ENCODE measurements around the gene CLEC2D. TPM values are rescaled to one million over a fixed set of nuclear protein-coding genes. Genes with fewer than 3 reads are reported as not detected.

CLEC2D gene
- total RNA-seq, 1 experiment from 2014 or later: 2.9 TPM

GRCh38 chr12:9706086-9706685, 36.7 kb downstream of the CLEC2D start:
- intact Hi-C loops (cut with micrococcal nuclease): loop anchor here (5.0 kb wide), 1 partner anchor 59 kb away; no protein-coding TSS in a partner anchor
- no peaks in the 10 kb centered on the region for H3K36me3 ChIP-seq (ENCODE audit: low read depth, low read length)
- BruUV-seq (replicated peaks): no TSS peak

GRCh38 chr12:9707356-9707755, 37.8 kb downstream of the CLEC2D start:
- ATAC-seq (no peak), DNase-seq (no peak)
- Histone ChIP-seq H3K27ac (ENCODE audit: low read length) (no peak overlapping the region), H3K79me2 (ENCODE audit: low read length) (no peaks in the 10 kb centered on the region), H3K27me3 (ENCODE audit: low read length) (no peaks in the 10 kb centered on the region), H3K4me2 (ENCODE audit: low read length) (no peak overlapping the region), H3F3A (ENCODE audit: low read length, unreplicated experiment) (no peaks in the 10 kb centered on the region), H3K4me3 (ENCODE audit: low read length) (no peak overlapping the region), H3K4me1 (ENCODE audit: insufficient read depth, low read length) (peaks cover 12% of the 10 kb centered on the region), H3K9me2 (replicated peaks; ENCODE audit: low read length) (no peaks in the 10 kb centered on the region), H3K9me3 (ENCODE audit: low read length) (no peaks in the 10 kb centered on the region), H3K9ac (ENCODE audit: low read length) (no peak overlapping the region), H2AFZ (ENCODE audit: low read length) (no peak overlapping the region), H3K36me3 (ENCODE audit: low read depth, low read length) (no peaks in the 10 kb centered on the region), H4K20me1 (ENCODE audit: low read length) (no peaks in the 10 kb centered on the region)
- no peak for TF ChIP-seq CTCF (conservative IDR thresholded peaks at IDR 0.05; ENCODE audit: low read depth, low read length)
- no peak for TF ChIP-seq EZH2phosphoT487 (IDR thresholded peaks at IDR 0.05; ENCODE audit: borderline replicate concordance, low read length)
- TF ChIP-seq EZH2 (IDR thresholded peaks at IDR 0.05; ENCODE audit: low read length, unreplicated experiment): no peak
- POLR2A ChIA-PET (ENCODE audit: unreplicated experiment): no interaction called here
- BruUV-seq (replicated peaks): no TSS peak
- intact Hi-C loops (cut with micrococcal nuclease): loop anchor here (5.0 kb wide), 1 partner anchor 60 kb away; no protein-coding TSS in a partner anchor
- CTCF ChIA-PET: no interaction called here

More at GRCh38 chr12:9706086-9706685, 36.7 kb downstream of the CLEC2D start:
- peak; percentile 70 for ATAC-seq
- Histone ChIP-seq H3K27ac (ENCODE audit: low read length) (peak overlapping the region; percentile 20; the same call in 1 of the 2 replicates), H4K20me1 (ENCODE audit: low read length) (no peaks in the 10 kb centered on the region), H3F3A (ENCODE audit: low read length, unreplicated experiment) (no peaks in the 10 kb centered on the region), H3K4me3 (ENCODE audit: low read length) (no peak overlapping the region), H3K79me2 (ENCODE audit: low read length) (no peaks in the 10 kb centered on the region), H3K4me1 (ENCODE audit: insufficient read depth, low read length) (peaks cover 12% of the 10 kb centered on the region), H3K4me2 (ENCODE audit: low read length) (peak overlapping the region; percentile 36; the same call in 1 of the 2 replicates), H3K9ac (ENCODE audit: low read length) (no peak overlapping the region), H3K9me2 (replicated peaks; ENCODE audit: low read length) (no peaks in the 10 kb centered on the region), H3K27me3 (ENCODE audit: low read length) (no peaks in the 10 kb centered on the region), H2AFZ (ENCODE audit: low read length) (no peak overlapping the region), H3K9me3 (ENCODE audit: low read length) (no peaks in the 10 kb centered on the region)
- CTCF ChIA-PET: interaction anchor here (0.7 kb wide), 1 partner anchor 16 kb away, joined by 3 read pairs; no protein-coding TSS in a partner anchor
- no peak for TF ChIP-seq EZH2 (IDR thresholded peaks at IDR 0.05; ENCODE audit: low read length, unreplicated experiment)
- no peak for TF ChIP-seq CTCF (conservative IDR thresholded peaks at IDR 0.05; ENCODE audit: low read depth, low read length)
- no peak for TF ChIP-seq EZH2phosphoT487 (IDR thresholded peaks at IDR 0.05; ENCODE audit: borderline replicate concordance, low read length)
- DNase-seq: peak; percentile 65
- POLR2A ChIA-PET (ENCODE audit: unreplicated experiment): interaction anchor here (0.6 kb wide), 1 partner anchor 8 kb away, joined by 3 read pairs; no protein-coding TSS in a partner anchor
